ENCODE measurements around the gene RCAN3. TPM values are rescaled to one million over a fixed set of nuclear protein-coding genes. Genes with fewer than 3 reads are reported as not detected.

RCAN3 gene
- total and polyA plus RNA-seq, 7 donors, result 0.31 to 3.0 (median 0.96) TPM

DNA sequence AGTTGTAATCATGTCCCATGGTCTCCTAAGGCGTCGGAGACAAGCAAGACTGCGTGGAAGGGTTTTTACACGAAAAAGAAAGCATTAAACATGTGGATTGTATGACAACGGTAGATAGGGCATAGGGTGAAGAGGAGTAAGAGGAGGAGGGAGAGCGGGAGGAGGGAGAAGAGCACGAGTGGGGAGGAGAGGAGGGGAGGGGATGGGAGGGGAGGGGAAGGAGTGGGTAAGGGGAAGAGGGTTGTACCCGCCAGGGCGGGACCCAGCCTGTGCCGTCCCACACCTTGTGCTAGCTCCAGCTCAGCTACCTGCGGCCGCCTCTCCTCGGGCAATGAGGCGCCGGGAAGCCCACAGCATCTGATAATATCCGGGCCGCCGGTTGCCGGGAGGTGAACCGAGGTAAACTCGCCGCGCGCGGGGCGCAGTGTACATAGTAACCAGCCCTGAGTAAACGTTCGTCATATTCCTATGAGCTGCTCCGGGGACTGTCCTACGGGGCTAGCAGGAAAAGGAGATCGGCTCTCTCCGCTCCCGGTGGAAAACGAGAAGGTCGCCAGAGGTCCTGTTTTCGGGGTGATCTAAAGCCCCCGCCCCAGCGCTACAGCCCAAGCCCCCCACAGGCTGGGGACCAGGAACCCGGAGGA, 449 bp upstream of the RCAN3 start:
- H3K27me3 ChIP-seq (ENCODE audit: insufficient read depth in 3 of 3, low read length in 2 of 3), result peaks cover 0 to 54% (median 15%) of the 10 kb centered on the region in 3 donors
- DNase-seq (peak; percentile 45 to 67), ATAC-seq (peak; percentile 43 to 71 (median 56))
- WGBS, 3 donors, result 3% methylated on average over 27 to 39 of the region's 39 CpGs
- no peaks in the 10 kb centered on the region for H3K36me3 ChIP-seq (ENCODE audit: insufficient read depth in 1 of 2, low read depth in 1 of 2)
- TF ChIP-seq CTCF (IDR thresholded peaks at IDR 0.05), result no peak
- peak overlapping the region; percentile 32 for H3K27ac ChIP-seq
- peak overlapping the region; percentile 61 for H3K4me3 ChIP-seq
- H3K4me1 ChIP-seq, result no peaks in the 10 kb centered on the region
- H3K9me3 ChIP-seq, result no peaks in the 10 kb centered on the region
- intact Hi-C loops (cut with DNase I), result no loop called here

- intact Hi-C loops (cut with DNase I), result no loop called here
Observed at GRCh38 chr1:24503059-24503751, 569 bp downstream of the RCAN3 start.

GRCh38 chr1:24503870-24504523, 1.4 kb downstream of the RCAN3 start:
- TF ChIP-seq CTCF (IDR thresholded peaks at IDR 0.05), result no peak
- Histone ChIP-seq H3K27ac (no peak overlapping the region), H3K4me1 (no peaks in the 10 kb centered on the region), H3K9me3 (no peaks in the 10 kb centered on the region), H3K36me3 (ENCODE audit: insufficient read depth in 1 of 2, low read depth in 1 of 2) (no peaks in the 10 kb centered on the region), H3K4me3 (peak overlapping the region; percentile 61), H3K27me3 (ENCODE audit: insufficient read depth in 3 of 3, low read length in 2 of 3) (peaks cover 0 to 65% (median 20%) of the 10 kb centered on the region in 3 donors)
- DNase-seq (no peak), ATAC-seq (no peak)
- WGBS, 3 donors, result 86 to 87% (median 87%) methylated on average over 7 of the region's 7 CpGs
- intact Hi-C loops (cut with DNase I), result no loop called here

More at GRCh38 chr1:24503059-24503751, 569 bp downstream of the RCAN3 start:
- H3K27ac ChIP-seq, result no peak overlapping the region
- H3K9me3 ChIP-seq, result no peaks in the 10 kb centered on the region
- no peak for DNase-seq
- ATAC-seq, result no peak
- H3K4me1 ChIP-seq, result no peaks in the 10 kb centered on the region
- peaks cover 0 to 62% (median 20%) of the 10 kb centered on the region in 3 donors for H3K27me3 ChIP-seq (ENCODE audit: insufficient read depth in 3 of 3, low read length in 2 of 3)
- no peaks in the 10 kb centered on the region for H3K36me3 ChIP-seq (ENCODE audit: insufficient read depth in 1 of 2, low read depth in 1 of 2)
- no peak for TF ChIP-seq CTCF (IDR thresholded peaks at IDR 0.05)
- peak overlapping the region; percentile 61 for H3K4me3 ChIP-seq
- 8 to 18% (median 8%) methylated on average over 32 to 53 of the region's 53 CpGs for WGBS, 3 donors

- Histone ChIP-seq H3K27ac (no peak overlapping the region), H3K27me3 (ENCODE audit: insufficient read depth in 3 of 3, low read length in 2 of 3) (peaks cover 0 to 61% (median 20%) of the 10 kb centered on the region in 3 donors), H3K9me3 (no peaks in the 10 kb centered on the region), H3K36me3 (ENCODE audit: insufficient read depth in 1 of 2, low read depth in 1 of 2) (no peaks in the 10 kb centered on the region), H3K4me1 (no peaks in the 10 kb centered on the region), H3K4me3 (no peak overlapping the region)
- 87 to 94% (median 90%) methylated on average over 4 of the region's 4 CpGs for WGBS, 3 donors
- no peak for TF ChIP-seq CTCF (IDR thresholded peaks at IDR 0.05)
- intact Hi-C loops (cut with DNase I), result no loop called here
- DNase-seq (no peak), ATAC-seq (no peak)
Observed at GRCh38 chr1:24504560-24504959, 1.9 kb downstream of the RCAN3 start.

Measured in psoas muscle (tissue), 8 donors.